HEK293 (cell line): ENCODE measurements around the gene DMD.
A peak's percentile ranks its signal among the peaks of the same experiment; 100 is the strongest.
"Not testable (repeated sequence)": the region's sequence is repeated elsewhere in the genome, so short reads cannot be mapped to it uniquely, and the experiment has no call there.

ENCODE experiments used
- CTCF ChIA-PET: fragments of 350-600 bp; formaldehyde crosslinking; extraction: SDS; loops from one replicate; lab custom pipeline; 2021; ENCODE audit warnings: antibody characterized with exemption; lab: Yijun Ruan, JAX
- POLR2A ChIA-PET: fragments of 300-600 bp; formaldehyde crosslinking; extraction: SDS; loops from one replicate; lab custom pipeline; 2020; ENCODE audit warnings: antibody characterized with exemption, inconsistent platforms; lab: Yijun Ruan, JAX
- H3K27ac ChIP-seq: fragments of 200-500 bp; sonication (Bioruptor generic); 2 replicates; pipeline ENCODE4 v1.5.1; 2014; ENCODE audit warnings: low read depth, low read length, control low read depth, inconsistent platforms; ENCODE audit errors: extremely low read depth
- H3K36me3 ChIP-seq, 2 experiments: fragments of 200-500 bp in 1 of 2; sonication (Bioruptor generic) in 1 of 2; 1 replicate in 1 of 2; 2 replicates in 1 of 2; pipeline ENCODE4 v1.5.1; 2014 to 2017; ENCODE audit warnings: inconsistent platforms in 2 of 2, low read length in 2 of 2; ENCODE audit not compliant: control insufficient read depth in 2 of 2, insufficient read depth in 1 of 2
- H3K4me1 ChIP-seq: fragments of 200-500 bp; sonication (Bioruptor generic); 2 replicates; pipeline ENCODE4 v1.5.1; 2014; ENCODE audit warnings: mild to moderate bottlenecking, low read length, inconsistent platforms; ENCODE audit not compliant: control insufficient read depth, insufficient read depth
- H3K4me3 ChIP-seq: 2 replicates; pipeline ENCODE4 v1.5.1; 2011; ENCODE audit warnings: low read depth, mild to moderate bottlenecking, control low read depth, low read length, moderate library complexity
- H3K9me3 ChIP-seq: fragments of 200-500 bp; sonication (Bioruptor generic); 2 replicates; pipeline ENCODE4 v1.5.1; 2014; ENCODE audit warnings: low read depth, low read length, inconsistent platforms; ENCODE audit not compliant: control insufficient read depth, insufficient read depth
- KLF7 ChIP-seq: fragments of 450-650 bp; formaldehyde crosslinking; IDR thresholded peaks from 2 replicates; pipeline ENCODE4 v1.5.1; 2016; ENCODE audit warnings: missing biosample characterization, missing genetic modification characterization, borderline replicate concordance
- MYNN ChIP-seq: fragments of 450-650 bp; formaldehyde crosslinking; IDR thresholded peaks from 2 replicates; pipeline ENCODE4 v1.5.1; 2016; ENCODE audit warnings: missing biosample characterization, missing genetic modification characterization, borderline replicate concordance
- PBX3 ChIP-seq: sonication (generic); formaldehyde crosslinking; IDR thresholded peaks from 2 replicates; pipeline ENCODE4 v1.8.1; 2022; ENCODE audit warnings: mild to moderate bottlenecking, moderate library complexity, missing genetic modification reagents
- SETDB1 ChIP-seq: IDR thresholded peaks from one replicate; pipeline ENCODE4 v1.6.1; 2017; ENCODE audit warnings: mild to moderate bottlenecking, low read length, moderate library complexity, mixed read lengths; ENCODE audit not compliant: insufficient read length
- ZBTB11 ChIP-seq: fragments of 450-650 bp; formaldehyde crosslinking; conservative IDR thresholded peaks from 2 replicates; pipeline ENCODE4 v1.5.1; 2016; ENCODE audit warnings: low read depth, missing biosample characterization, missing genetic modification characterization
- ZBTB44 ChIP-seq: fragments of 450-650 bp; IDR thresholded peaks from 2 replicates; pipeline ENCODE4 v1.5.1; 2018; ENCODE audit warnings: missing biosample characterization, mild to moderate bottlenecking, missing genetic modification characterization
- ZNF121 ChIP-seq: fragments of 450-650 bp; formaldehyde crosslinking; IDR thresholded peaks from 2 replicates; pipeline ENCODE4 v1.5.1; 2016; ENCODE audit warnings: missing biosample characterization, missing genetic modification characterization
- ZNF140 ChIP-seq: fragments of 450-650 bp; formaldehyde crosslinking; IDR thresholded peaks from 2 replicates; pipeline ENCODE4 v1.5.1; 2016; ENCODE audit warnings: missing biosample characterization, missing genetic modification characterization
- ZNF202 ChIP-seq: fragments of 450-650 bp; formaldehyde crosslinking; IDR thresholded peaks from 2 replicates; pipeline ENCODE4 v1.5.1; 2016; ENCODE audit warnings: missing biosample characterization, missing genetic modification characterization, borderline replicate concordance
- ZNF335 ChIP-seq: fragments of 450-650 bp; formaldehyde crosslinking; conservative IDR thresholded peaks from 2 replicates; pipeline ENCODE4 v1.5.1; 2016; ENCODE audit warnings: missing biosample characterization, missing genetic modification characterization
- ZNF394 ChIP-seq: fragments of 450-650 bp; formaldehyde crosslinking; IDR thresholded peaks from 2 replicates; pipeline ENCODE4 v1.5.1; 2016; ENCODE audit warnings: missing biosample characterization, missing genetic modification characterization, mild to moderate bottlenecking, moderate library complexity, borderline replicate concordance
- ZNF398 ChIP-seq: fragments of 450-650 bp; formaldehyde crosslinking; IDR thresholded peaks from 2 replicates; pipeline ENCODE4 v1.5.1; 2017; ENCODE audit warnings: missing biosample characterization, missing genetic modification characterization
- ZNF433 ChIP-seq: fragments of 450-650 bp; formaldehyde crosslinking; IDR thresholded peaks from 2 replicates; pipeline ENCODE4 v1.5.1; 2016; ENCODE audit warnings: missing biosample characterization, missing genetic modification characterization, low read depth
- ZNF510 ChIP-seq: fragments of 450-650 bp; formaldehyde crosslinking; IDR thresholded peaks from 2 replicates; pipeline ENCODE4 v1.5.1; 2018; ENCODE audit warnings: mild to moderate bottlenecking, missing genetic modification characterization, missing biosample characterization; ENCODE audit not compliant: insufficient replicate concordance
- ZNF548 ChIP-seq: fragments of 450-650 bp; formaldehyde crosslinking; IDR thresholded peaks from 2 replicates; pipeline ENCODE4 v1.5.1; 2016; ENCODE audit warnings: missing biosample characterization, missing genetic modification characterization
- ZNF555 ChIP-seq: fragments of 450-650 bp; formaldehyde crosslinking; conservative IDR thresholded peaks from 2 replicates; pipeline ENCODE4 v1.5.1; 2017; ENCODE audit warnings: missing biosample characterization, mild to moderate bottlenecking, missing genetic modification characterization, inconsistent platforms
- ZNF560 ChIP-seq: fragments of 450-650 bp; formaldehyde crosslinking; IDR thresholded peaks from 2 replicates; pipeline ENCODE4 v1.5.1; 2017; ENCODE audit warnings: missing biosample characterization, missing genetic modification characterization, borderline replicate concordance
- ZSCAN30 ChIP-seq: fragments of 450-650 bp; IDR thresholded peaks from 2 replicates; pipeline ENCODE4 v1.5.1; 2018; ENCODE audit warnings: missing biosample characterization, mild to moderate bottlenecking, missing genetic modification characterization, moderate library complexity
- ZSCAN4 ChIP-seq: fragments of 450-650 bp; formaldehyde crosslinking; IDR thresholded peaks from 2 replicates; pipeline ENCODE4 v1.5.1; 2017; ENCODE audit warnings: missing biosample characterization, missing genetic modification characterization
- ZXDB ChIP-seq: fragments of 450-650 bp; formaldehyde crosslinking; IDR thresholded peaks from 2 replicates; pipeline ENCODE4 v1.5.1; 2016; ENCODE audit warnings: missing biosample characterization, missing genetic modification characterization

DMD gene

GRCh38 chrX:33082371-33082770 lies 129.0 kb downstream of the DMD start (continued):
- no peak for TF ChIP-seq ZNF398 (tag by site-specific recombination)
- no peak for TF ChIP-seq ZSCAN30 (tag by site-specific recombination)
- no peak for TF ChIP-seq PBX3
- no peak for TF ChIP-seq ZBTB11
- no peak for TF ChIP-seq ZNF510
- TF ChIP-seq ZNF548 (tag by site-specific recombination) = no peak
- TF ChIP-seq ZSCAN4 (tag by site-specific recombination) = no peak
- TF ChIP-seq KLF7 = no peak

GRCh38 chrX:33078273-33078672 lies 133.1 kb downstream of the DMD start:
- Histone ChIP-seq H3K9me3 (no peaks in the 10 kb centered on the region), H3K4me3 (no peak overlapping the region), H3K36me3 (no peaks in the 10 kb centered on the region), H3K4me1 (no peaks in the 10 kb centered on the region), H3K27ac (no peak overlapping the region)
- POLR2A ChIA-PET = no interaction called here
- CTCF ChIA-PET = no interaction called here
- no peak for TF ChIP-seq ZNF335 (tag by site-specific recombination)
- TF ChIP-seq ZBTB44 (tag by site-specific recombination) = no peak
- no peak for TF ChIP-seq ZNF121 (tag by site-specific recombination)
- TF ChIP-seq SETDB1 = peak; percentile 91
- TF ChIP-seq MYNN (tag by site-specific recombination) = no peak

- H3K36me3 ChIP-seq, H3K9me3 ChIP-seq, H3K27ac ChIP-seq, H3K4me1 ChIP-seq, H3K4me3 ChIP-seq, POLR2A ChIA-PET: not testable (repeated sequence)
- CTCF ChIA-PET = interaction anchor here (0.7 kb wide), 1 partner anchor 188 kb away, joined by 3 read pairs; no protein-coding TSS in a partner anchor
- TF ChIP-seq ZNF433 (tag by site-specific recombination) (0 out of 2 replicates have a peak, but pooled peaks have one; percentile 37), ZNF140 (tag by site-specific recombination) (peak; percentile 59), ZXDB (0 out of 2 replicates have a peak, but pooled peaks have one; percentile 35), ZNF510 (peak; percentile 37), ZNF394 (tag by site-specific recombination) (peak; percentile 76; the same call in 1 of the 2 replicates), ZNF202 (peak; percentile 88; the same call in 1 of the 2 replicates), ZNF560 (tag by site-specific recombination) (0 out of 2 replicates have a peak, but pooled peaks have one; percentile 28), ZNF555 (tag by site-specific recombination) (peak; percentile 73)
These were observed 137.7 kb downstream of the DMD start for GRCh38 chrX:33073660-33074059.
